22Rv1 (cell line): ENCODE data around the gene ZBTB7C.
"Not testable (repeated sequence)": the region's sequence is repeated elsewhere in the genome, so short reads cannot be mapped to it uniquely, and the experiment has no call there.

Experiments used
- H3K27ac ChIP-seq: fragments of 450-650 bp; 2 replicates; pipeline ENCODE4 v1.5.1; 2017
- ZFX ChIP-seq: fragments of 450-650 bp; IDR thresholded peaks from 2 replicates; pipeline ENCODE4 v1.6.1; 2017; ENCODE audit warnings: antibody characterized with exemption, borderline replicate concordance
- TF ChIP-seq, protein P1 (sequence below): fragments of 450-650 bp; IDR thresholded peaks from 2 replicates; pipeline ENCODE4 v1.5.1; 2017; ENCODE audit warnings: mild to moderate bottlenecking

The ZBTB7C gene

DNA sequence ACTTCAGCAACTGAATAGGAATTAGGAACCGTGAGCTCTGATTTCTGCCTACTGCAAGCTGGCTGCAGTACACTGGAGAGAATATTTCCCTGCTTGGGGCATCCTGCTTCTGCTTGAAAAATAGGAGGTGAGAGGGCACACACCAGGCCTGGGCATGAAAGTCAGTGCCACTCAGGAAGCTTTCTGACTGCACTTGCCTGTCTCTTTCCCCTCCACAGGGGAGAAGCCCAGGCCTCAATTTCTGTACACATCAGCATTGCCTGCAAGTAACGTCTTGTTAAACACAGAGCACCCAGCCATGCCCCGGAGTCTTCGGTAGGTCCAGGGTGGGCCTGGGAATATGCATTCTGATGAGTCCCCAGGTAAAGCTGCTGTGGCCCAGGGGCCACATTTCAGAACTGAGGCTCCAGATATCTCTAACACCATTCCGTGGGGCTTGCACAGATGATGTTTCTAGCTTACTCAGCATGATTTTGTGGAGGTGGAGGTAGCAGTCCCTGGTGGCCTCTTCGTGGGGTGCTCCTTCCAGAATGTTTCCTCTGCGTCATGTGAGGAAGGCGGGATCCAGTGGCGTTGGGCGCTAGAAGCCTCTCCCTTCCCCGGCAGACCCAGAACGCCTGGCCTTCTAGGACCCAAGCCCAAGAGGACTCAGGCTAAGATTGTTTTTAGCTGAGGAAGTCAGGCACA, 114.1 kb downstream of the ZBTB7C start:
- TF ChIP-seq, protein P1, sequence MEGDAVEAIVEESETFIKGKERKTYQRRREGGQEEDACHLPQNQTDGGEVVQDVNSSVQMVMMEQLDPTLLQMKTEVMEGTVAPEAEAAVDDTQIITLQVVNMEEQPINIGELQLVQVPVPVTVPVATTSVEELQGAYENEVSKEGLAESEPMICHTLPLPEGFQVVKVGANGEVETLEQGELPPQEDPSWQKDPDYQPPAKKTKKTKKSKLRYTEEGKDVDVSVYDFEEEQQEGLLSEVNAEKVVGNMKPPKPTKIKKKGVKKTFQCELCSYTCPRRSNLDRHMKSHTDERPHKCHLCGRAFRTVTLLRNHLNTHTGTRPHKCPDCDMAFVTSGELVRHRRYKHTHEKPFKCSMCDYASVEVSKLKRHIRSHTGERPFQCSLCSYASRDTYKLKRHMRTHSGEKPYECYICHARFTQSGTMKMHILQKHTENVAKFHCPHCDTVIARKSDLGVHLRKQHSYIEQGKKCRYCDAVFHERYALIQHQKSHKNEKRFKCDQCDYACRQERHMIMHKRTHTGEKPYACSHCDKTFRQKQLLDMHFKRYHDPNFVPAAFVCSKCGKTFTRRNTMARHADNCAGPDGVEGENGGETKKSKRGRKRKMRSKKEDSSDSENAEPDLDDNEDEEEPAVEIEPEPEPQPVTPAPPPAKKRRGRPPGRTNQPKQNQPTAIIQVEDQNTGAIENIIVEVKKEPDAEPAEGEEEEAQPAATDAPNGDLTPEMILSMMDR, result no peak
- no peak for TF ChIP-seq ZFX
- no peak overlapping the region for H3K27ac ChIP-seq

DNA sequence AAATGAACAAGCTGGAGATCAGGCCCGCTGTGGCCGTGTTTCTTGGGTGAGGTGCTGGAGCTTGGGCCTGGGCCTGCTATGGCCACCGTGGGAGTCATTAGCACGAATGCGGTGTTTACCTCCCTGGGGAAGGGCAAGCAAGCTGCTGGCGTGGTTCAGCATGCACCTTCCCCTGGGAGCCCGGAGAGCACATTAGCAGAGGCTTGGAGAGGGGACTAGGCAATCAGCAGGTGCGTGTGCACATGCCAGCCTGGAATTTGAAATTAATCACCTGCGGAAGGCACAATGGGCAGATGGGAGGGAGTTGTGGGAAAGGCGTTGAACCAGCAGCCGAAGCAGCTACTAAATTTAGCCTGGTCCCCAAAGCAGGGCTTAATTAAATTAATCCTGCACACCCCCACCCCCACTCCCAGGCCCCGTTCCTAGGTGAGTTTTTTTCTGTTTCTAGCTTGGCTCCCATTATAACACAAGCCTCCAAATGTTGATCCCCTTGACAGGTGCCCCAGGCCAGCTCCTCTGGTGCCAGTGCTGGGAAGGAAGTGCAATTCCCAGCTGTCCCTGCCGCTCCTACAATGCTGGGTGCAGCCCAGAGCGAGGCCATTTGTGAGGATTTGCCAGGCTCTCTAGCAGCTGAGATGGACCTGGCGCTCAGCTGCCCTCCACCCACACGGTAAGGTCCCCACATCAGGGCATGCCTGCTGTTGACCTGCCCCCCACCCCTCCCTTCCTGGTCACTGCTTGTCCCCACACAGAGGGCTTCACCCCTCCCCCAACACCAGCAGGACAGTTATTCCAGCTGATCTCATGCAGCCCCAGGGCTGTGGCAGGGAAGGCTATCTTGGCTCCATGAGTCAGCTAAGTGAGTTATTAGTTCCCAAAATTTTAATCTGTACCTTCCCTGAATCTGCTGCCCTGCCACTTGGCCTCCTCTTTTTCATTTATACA, 115.0 kb downstream of the ZBTB7C start:
- no peak for TF ChIP-seq ZFX
- TF ChIP-seq, protein P1, result no peak
- H3K27ac ChIP-seq, result no peak overlapping the region

DNA sequence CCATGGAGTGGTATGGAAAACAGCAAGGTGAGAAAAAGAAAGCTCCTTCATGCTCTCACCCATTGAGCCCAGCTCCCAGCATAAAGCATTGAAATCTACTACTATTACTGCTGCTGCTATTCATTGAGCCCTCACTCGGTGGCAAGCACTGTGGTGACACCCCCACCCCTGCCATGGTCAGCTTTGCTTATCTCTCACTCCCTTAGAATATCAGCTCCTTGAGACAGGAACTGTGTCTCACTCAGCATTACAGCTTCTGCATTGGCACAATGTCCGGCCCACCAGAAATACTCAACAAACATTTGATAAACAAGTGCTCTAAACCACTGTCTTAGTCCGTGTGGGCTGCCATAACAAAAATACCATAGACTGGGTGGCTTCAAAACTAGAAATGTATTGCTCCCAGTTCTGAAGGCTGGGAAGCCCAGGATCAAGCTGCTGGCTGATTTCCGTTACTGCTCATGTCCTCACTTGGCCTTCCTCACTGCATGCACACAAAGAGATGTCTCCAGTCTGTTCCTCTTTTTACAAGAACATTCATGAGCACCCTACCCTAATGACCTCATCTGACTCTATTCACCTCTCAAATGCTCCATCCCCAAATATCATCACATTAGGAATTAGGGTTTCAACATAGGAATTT, 116.3 kb downstream of the ZBTB7C start:
- H3K27ac ChIP-seq, result no peak overlapping the region
- TF ChIP-seq ZFX, result no peak
- TF ChIP-seq, protein P1, result no peak

DNA sequence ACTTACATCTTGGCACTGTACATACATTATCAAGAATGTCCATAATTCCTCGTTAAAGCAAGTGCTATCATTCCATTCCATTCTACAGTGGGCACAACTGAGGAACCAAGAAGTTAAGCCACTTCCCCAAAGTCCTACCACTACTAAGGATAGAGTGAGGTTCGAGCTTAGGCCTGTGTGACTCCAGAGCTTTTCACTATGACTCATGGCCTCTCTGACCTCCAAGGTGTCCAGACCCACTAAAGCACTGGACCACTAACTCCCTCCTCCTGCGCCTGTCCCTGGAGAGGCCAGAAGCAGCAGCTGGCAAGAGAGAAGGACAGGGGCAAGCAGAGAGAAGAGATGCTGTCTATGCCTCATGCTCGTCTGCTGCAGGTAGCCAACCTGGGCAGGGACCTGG, 117.0 kb downstream of the ZBTB7C start:
- no peak overlapping the region for H3K27ac ChIP-seq
- TF ChIP-seq, protein P1, result no peak
- TF ChIP-seq ZFX, result no peak

DNA sequence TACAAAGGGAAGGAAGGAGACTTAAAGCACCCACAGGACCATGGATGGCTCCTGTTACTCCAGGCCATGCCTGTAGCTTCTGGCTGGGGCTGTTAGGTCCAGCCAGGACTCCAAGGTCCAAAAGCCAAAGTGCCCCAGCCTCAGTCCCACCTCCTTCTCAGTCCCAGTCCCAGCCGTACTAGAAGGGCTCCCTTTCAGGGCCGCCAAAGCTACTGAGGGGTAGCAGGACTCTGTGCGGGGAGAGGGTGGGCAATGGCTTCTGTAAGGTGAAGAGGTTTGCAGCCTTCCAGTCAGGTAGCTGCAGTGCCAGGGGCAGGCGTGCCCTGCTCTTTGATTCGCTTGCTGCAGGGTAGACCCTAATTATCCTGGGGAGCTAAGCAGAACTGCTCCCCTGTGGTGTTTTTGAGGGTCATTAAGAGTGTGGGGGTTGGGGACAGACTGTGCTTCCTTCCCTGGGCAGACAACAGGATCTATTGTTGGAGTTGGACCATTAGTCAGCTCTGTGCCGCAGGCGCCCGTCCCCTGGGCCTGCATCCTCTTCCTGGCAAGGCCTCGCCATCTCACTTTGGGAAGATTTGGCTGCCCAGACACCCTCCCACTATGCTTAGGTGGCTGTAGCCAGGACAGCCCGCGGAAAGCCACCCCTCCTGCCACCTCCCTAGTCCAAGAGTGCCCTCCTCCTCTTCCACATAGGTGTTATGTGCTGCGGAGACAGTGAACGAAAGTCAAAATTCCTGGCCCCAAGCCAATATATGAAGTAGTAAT, 118.8 kb downstream of the ZBTB7C start:
- TF ChIP-seq ZFX, result no peak
- TF ChIP-seq, protein P1, result no peak
- H3K27ac ChIP-seq, result no peak overlapping the region

DNA sequence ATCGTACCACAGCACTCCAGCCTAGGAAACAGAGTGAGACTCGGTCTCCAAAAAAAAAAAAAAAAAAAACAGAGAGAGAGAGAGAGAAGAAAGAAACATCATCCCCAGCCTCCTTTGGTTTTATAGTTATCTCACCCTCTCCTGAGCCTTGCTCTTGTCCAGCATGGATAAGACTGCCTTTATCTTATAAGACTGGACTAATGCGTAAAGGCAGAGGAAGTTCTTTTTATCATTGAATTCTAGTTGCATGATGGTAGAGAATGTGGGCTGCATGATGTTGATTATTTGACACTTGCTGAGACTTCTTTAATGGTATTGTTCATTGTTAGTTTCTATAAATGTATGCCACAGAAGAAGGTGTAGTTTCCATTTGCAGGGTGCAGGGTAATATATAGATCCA, 124.4 kb downstream of the ZBTB7C start:
- no peak overlapping the region for H3K27ac ChIP-seq
- TF ChIP-seq, protein P1, result no peak
- no peak for TF ChIP-seq ZFX

DNA sequence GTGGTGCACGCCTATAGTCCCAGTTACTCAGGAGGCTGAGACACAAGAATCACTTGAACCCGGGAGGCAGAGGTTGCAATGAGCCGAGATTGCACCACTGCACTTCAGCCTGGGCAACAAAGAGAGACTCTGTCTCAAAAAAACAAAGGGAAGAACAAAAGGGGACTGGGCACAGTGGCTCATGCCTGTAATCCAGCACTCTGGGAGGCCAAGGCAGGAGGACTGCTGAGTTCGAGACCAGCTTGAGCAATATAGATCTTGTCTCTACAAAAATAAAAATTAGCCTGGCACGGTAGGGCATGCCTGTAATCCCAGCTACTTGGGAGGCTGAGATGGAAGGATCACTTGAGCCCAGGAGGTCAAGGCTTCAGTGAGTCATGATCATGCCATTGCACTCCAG, 125.2 kb downstream of the ZBTB7C start:
- H3K27ac ChIP-seq, result not testable (repeated sequence)

DNA sequence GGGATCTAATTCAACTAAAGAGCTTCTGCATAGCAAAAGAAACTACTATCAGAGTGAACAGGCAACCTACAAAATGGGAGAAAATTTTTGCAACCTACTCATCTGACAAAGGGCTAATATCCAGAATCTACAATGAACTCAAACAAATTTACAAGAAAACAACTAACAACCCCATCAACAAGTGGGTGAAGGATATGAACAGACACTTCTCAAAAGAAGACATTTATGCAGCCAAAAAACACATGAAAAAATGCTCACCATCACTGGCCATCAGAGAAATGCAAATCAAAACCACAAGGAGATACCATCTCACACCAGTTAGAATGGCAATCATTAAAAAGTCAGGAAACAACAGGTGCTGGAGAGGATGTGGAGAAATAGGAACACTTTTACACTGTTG, 127.7 kb downstream of the ZBTB7C start:
- H3K27ac ChIP-seq, result not testable (repeated sequence)
